Measurements from ENCODE around the gene SEZ6L. TPM values are rescaled to one million over a fixed set of nuclear protein-coding genes. Genes with fewer than 3 reads are reported as not detected.

The SEZ6L gene
- total RNA-seq, 4 donors from 2014 or later = 0.26 to 2.6 TPM; not detected in 2

GRCh38 chr22:26174280-26174679 lies 5.0 kb downstream of the SEZ6L start:
- no peak for DNase-seq
- intact Hi-C loops (cut with DNase I; ENCODE audit: low total_unique reads) = no loop called here
- Histone ChIP-seq H3K4me3 (no peak overlapping the region), H3K9me3 (no peaks in the 10 kb centered on the region), H3K36me3 (no peaks in the 10 kb centered on the region), H3K27me3 (peaks cover 5 to 13% of the 10 kb centered on the region in 2 donors), H3K27ac (no peak overlapping the region), H3K4me1 (no peaks in the 10 kb centered on the region)
- TF ChIP-seq CTCF (IDR thresholded peaks at IDR 0.05) = no peak
- TF ChIP-seq POLR2A (IDR thresholded peaks at IDR 0.05) = no peak

GRCh38 chr22:26182723-26183122 lies 13.5 kb downstream of the SEZ6L start:
- Histone ChIP-seq H3K27me3 (no peaks in the 10 kb centered on the region), H3K27ac (no peak overlapping the region)
- intact Hi-C loops (cut with DNase I; ENCODE audit: low total_unique reads) = no loop called here

GRCh38 chr22:26185190-26185589 lies 15.9 kb downstream of the SEZ6L start:
- H3K36me3 ChIP-seq = no peaks in the 10 kb centered on the region
- H3K9me3 ChIP-seq = no peaks in the 10 kb centered on the region
- no peaks in the 10 kb centered on the region for H3K4me1 ChIP-seq
- H3K27me3 ChIP-seq = no peaks in the 10 kb centered on the region
- DNase-seq = no peak
- TF ChIP-seq CTCF (IDR thresholded peaks at IDR 0.05) (no peak), POLR2A (IDR thresholded peaks at IDR 0.05) (no peak)
- H3K27ac ChIP-seq = no peak overlapping the region
- H3K4me3 ChIP-seq = no peak overlapping the region
- intact Hi-C loops (cut with DNase I; ENCODE audit: low total_unique reads) = no loop called here

More at GRCh38 chr22:26182723-26183122, 13.5 kb downstream of the SEZ6L start:
- TF ChIP-seq CTCF (IDR thresholded peaks at IDR 0.05) (no peak), POLR2A (IDR thresholded peaks at IDR 0.05) (no peak)
- no peak overlapping the region for H3K4me3 ChIP-seq
- no peaks in the 10 kb centered on the region for H3K36me3 ChIP-seq
- no peak for DNase-seq
- H3K4me1 ChIP-seq = no peaks in the 10 kb centered on the region
- H3K9me3 ChIP-seq = no peaks in the 10 kb centered on the region

- no peaks in the 10 kb centered on the region for H3K36me3 ChIP-seq
- DNase-seq = no peak
- TF ChIP-seq CTCF (IDR thresholded peaks at IDR 0.05) (no peak), POLR2A (IDR thresholded peaks at IDR 0.05) (no peak)
- no peaks in the 10 kb centered on the region for H3K4me1 ChIP-seq
- intact Hi-C loops (cut with DNase I; ENCODE audit: low total_unique reads) = no loop called here
- no peaks in the 10 kb centered on the region for H3K9me3 ChIP-seq
- H3K4me3 ChIP-seq = no peak overlapping the region
- no peaks in the 10 kb centered on the region for H3K27me3 ChIP-seq
- H3K27ac ChIP-seq = no peak overlapping the region
These were observed 19.1 kb downstream of the SEZ6L start for GRCh38 chr22:26188341-26188740.

GRCh38 chr22:26194313-26194712 lies 25.1 kb downstream of the SEZ6L start:
- H3K27me3 ChIP-seq = no peaks in the 10 kb centered on the region
- H3K27ac ChIP-seq = no peak overlapping the region
- H3K36me3 ChIP-seq = no peaks in the 10 kb centered on the region
- H3K4me1 ChIP-seq = no peaks in the 10 kb centered on the region
- H3K4me3 ChIP-seq = no peak overlapping the region
- intact Hi-C loops (cut with DNase I; ENCODE audit: low total_unique reads) = no loop called here
- no peak for TF ChIP-seq CTCF (IDR thresholded peaks at IDR 0.05)
- TF ChIP-seq POLR2A (IDR thresholded peaks at IDR 0.05) = no peak
- DNase-seq = no peak
- H3K9me3 ChIP-seq = no peaks in the 10 kb centered on the region
